Fibroblast of villous mesenchyme (primary cell): ENCODE results near the gene MIXL1. TPM values are rescaled to one million over a fixed set of nuclear protein-coding genes. Genes with fewer than 3 reads are reported as not detected.
"Not testable (repeated sequence)": the region's sequence is repeated elsewhere in the genome, so short reads cannot be mapped to it uniquely, and the experiment has no call there.

Source experiments
- DNase-seq: peaks from one replicate; pipeline ENCODE4 v3.0.0-alpha.2; 2010; ENCODE audit warnings: low read depth
- H3K4me3 ChIP-seq: 2 replicates; pipeline ENCODE4 v1.5.1; 2011; ENCODE audit warnings: low read depth, mild to moderate bottlenecking, low read length
- CTCF ChIP-seq: IDR thresholded peaks from 2 replicates; pipeline ENCODE4 v1.5.1; 2012; ENCODE audit warnings: low read depth, mild to moderate bottlenecking, low read length; ENCODE audit not compliant: insufficient read depth
- total RNA-seq: library from RNA; depleted of rRNA; stranded (reverse); fragments of >200 nt; gene quantifications from 2 replicates; pipeline ENCODE4 v1.2.3, GENCODE V29; 2012

The MIXL1 gene
- total RNA-seq, 1 donor = 0.43 TPM

GRCh38 chr1:226233293-226233692 lies 9.8 kb downstream of the MIXL1 start:
- no peak for DNase-seq
- H3K4me3 ChIP-seq = no peak overlapping the region
- TF ChIP-seq CTCF = no peak

GRCh38 chr1:226233806-226234205 lies 10.3 kb downstream of the MIXL1 start:
- TF ChIP-seq CTCF = no peak
- no peak for DNase-seq
- H3K4me3 ChIP-seq = no peak overlapping the region

- TF ChIP-seq CTCF = no peak
- H3K4me3 ChIP-seq = no peak overlapping the region
- no peak for DNase-seq
Observed at GRCh38 chr1:226236826-226237225, 13.4 kb downstream of the MIXL1 start.

GRCh38 chr1:226239421-226239820 lies 16.0 kb downstream of the MIXL1 start:
- no peak overlapping the region for H3K4me3 ChIP-seq
- DNase-seq = no peak
- TF ChIP-seq CTCF = no peak

- no peak overlapping the region for H3K4me3 ChIP-seq
- no peak for TF ChIP-seq CTCF
- peak; percentile 69 for DNase-seq
Observed at GRCh38 chr1:226248091-226248490, 24.6 kb downstream of the MIXL1 start.

GRCh38 chr1:226248796-226249195 lies 25.3 kb downstream of the MIXL1 start:
- DNase-seq = no peak
- H3K4me3 ChIP-seq = no peak overlapping the region
- no peak for TF ChIP-seq CTCF

GRCh38 chr1:226250511-226250910 lies 27.0 kb downstream of the MIXL1 start:
- no peak for TF ChIP-seq CTCF
- no peak for DNase-seq
- H3K4me3 ChIP-seq = no peak overlapping the region

GRCh38 chr1:226252841-226253240 lies 29.4 kb downstream of the MIXL1 start:
- DNase-seq, H3K4me3 ChIP-seq: not testable (repeated sequence)
